Uterus (tissue), 2 donors: Measurements from ENCODE around the gene OCA2.

Experiments
- POLR2A ChIP-seq, 2 donors: fragments of 450-650 bp; IDR thresholded peaks; one replicate each; pipeline ENCODE4 v1.6.1; 2016; ENCODE audit warnings: antibody characterized with exemption in 2 of 2, mild to moderate bottlenecking in 1 of 2, moderate library complexity in 1 of 2
- TF ChIP-seq, protein P1 (sequence below), 4 experiments: fragments of 200-600 bp in 2 of 4; fragments of 450-650 bp in 2 of 4; sonication (generic) in 2 of 4; IDR thresholded peaks; one replicate each; pipeline ENCODE4 v1.5.1; 2016 to 2019; ENCODE audit warnings: antibody characterized with exemption in 4 of 4, mild to moderate bottlenecking in 2 of 4, moderate library complexity in 1 of 4

DNA sequence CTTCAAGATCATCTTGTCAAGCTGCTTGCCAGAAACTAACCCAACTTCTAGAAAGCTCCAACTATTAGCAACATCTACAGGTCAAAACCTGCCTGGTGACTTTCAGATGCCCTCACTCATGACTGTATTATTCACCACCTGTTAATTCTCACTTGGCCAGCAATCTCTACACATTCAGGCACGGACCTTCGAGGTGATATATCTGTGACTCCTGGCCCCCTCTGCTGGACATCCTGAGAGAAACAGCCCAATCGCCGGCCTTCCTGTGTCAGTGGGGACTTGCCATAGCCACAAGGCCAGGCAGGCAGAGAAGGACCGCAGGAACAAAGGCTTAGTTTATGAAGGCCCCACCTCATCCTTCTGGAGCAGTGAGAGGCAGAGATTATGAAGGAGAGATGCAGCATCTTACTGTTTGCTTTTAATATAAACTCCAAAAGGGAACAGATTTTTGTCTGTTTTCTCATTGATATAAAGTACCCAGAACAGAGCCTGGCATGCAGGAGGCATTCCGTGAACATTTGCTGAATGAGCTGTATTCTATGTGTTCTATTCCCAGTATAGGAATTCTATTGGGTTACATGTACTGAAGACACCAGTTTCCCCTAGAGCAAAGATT lies 24.4 kb upstream of the OCA2 start:
- TF ChIP-seq, protein P1, sequence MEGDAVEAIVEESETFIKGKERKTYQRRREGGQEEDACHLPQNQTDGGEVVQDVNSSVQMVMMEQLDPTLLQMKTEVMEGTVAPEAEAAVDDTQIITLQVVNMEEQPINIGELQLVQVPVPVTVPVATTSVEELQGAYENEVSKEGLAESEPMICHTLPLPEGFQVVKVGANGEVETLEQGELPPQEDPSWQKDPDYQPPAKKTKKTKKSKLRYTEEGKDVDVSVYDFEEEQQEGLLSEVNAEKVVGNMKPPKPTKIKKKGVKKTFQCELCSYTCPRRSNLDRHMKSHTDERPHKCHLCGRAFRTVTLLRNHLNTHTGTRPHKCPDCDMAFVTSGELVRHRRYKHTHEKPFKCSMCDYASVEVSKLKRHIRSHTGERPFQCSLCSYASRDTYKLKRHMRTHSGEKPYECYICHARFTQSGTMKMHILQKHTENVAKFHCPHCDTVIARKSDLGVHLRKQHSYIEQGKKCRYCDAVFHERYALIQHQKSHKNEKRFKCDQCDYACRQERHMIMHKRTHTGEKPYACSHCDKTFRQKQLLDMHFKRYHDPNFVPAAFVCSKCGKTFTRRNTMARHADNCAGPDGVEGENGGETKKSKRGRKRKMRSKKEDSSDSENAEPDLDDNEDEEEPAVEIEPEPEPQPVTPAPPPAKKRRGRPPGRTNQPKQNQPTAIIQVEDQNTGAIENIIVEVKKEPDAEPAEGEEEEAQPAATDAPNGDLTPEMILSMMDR (IDR thresholded peaks at IDR 0.05): peak in 3 of 4 experiments; percentile 25 to 50 (median 41)
- no peak for TF ChIP-seq POLR2A (IDR thresholded peaks at IDR 0.05)
